SK-N-MC (cell line): ENCODE results near the gene DENND1C.
"Not testable (repeated sequence)": the region's sequence is repeated elsewhere in the genome, so short reads cannot be mapped to it uniquely, and the experiment has no call there.

ENCODE experiments used
- DNase-seq: peaks from one replicate; pipeline ENCODE4 v3.0.0-alpha.2; 2011; ENCODE audit warnings: low read depth, low spot score
- H3K27ac ChIP-seq: fragments of 200-600 bp; sonication (generic); 2 replicates; pipeline ENCODE4 v1.5.1; 2016; ENCODE audit warnings: mixed run types
- H3K36me3 ChIP-seq: fragments of 200-600 bp; sonication (generic); 2 replicates; pipeline ENCODE4 v1.6.1; 2017; ENCODE audit warnings: antibody characterized with exemption, low read length, mixed read lengths; ENCODE audit not compliant: insufficient read depth
- H3K4me3 ChIP-seq: fragments of 200-600 bp; sonication (generic); 2 replicates; pipeline ENCODE4 v1.5.1; 2016
- H3K9ac ChIP-seq: fragments of 200-600 bp; sonication (generic); 2 replicates; pipeline ENCODE4 v1.8.0; 2017; ENCODE audit warnings: mixed run types, mixed read lengths; ENCODE audit not compliant: insufficient read length
- H3K9me3 ChIP-seq: fragments of 200-600 bp; sonication (generic); 2 replicates; pipeline ENCODE4 v1.6.1; 2017; ENCODE audit warnings: low read depth, mild to moderate bottlenecking, antibody characterized with exemption, low read length, moderate library complexity, mixed read lengths
- EZH2 ChIP-seq: fragments of 200-600 bp; sonication (generic); IDR thresholded peaks from one replicate; pipeline ENCODE4 v1.6.1; 2017; ENCODE audit warnings: antibody characterized with exemption
- FOXP2 ChIP-seq: optimal IDR thresholded peaks from 2 replicates; pipeline ENCODE3; 2011; ENCODE audit warnings: mild to moderate bottlenecking, moderate library complexity; ENCODE audit not compliant: insufficient read depth; ENCODE audit errors: extremely low read length, control extremely low read depth
- POLR2AphosphoS5 ChIP-seq: IDR thresholded peaks from 2 replicates; pipeline ENCODE4 v1.6.1; 2012; ENCODE audit warnings: mild to moderate bottlenecking, low read depth, low read length, borderline replicate concordance

Gene DENND1C

DNA sequence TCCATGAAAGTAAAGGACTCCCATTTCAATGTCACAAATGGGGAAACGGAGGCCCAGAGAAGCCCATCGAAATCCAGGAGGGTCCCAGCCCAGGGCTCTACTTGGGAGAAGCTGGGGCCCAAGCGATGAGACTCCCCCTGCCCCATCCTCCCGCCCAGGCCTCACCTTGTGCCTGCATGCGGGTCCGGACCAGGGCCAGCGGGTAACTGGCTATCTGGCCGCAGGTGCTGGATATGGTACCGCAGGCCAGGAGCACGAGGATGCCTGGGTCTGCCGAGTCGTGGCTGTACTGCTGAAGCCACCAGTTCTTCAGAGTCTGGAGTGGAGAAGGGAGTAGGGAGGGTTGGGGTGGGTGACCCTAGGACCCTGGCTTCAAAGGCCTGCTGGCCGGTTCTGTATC lies 37.6 kb downstream of the DENND1C start:
- H3K9ac ChIP-seq, result no peak overlapping the region
- no peak for TF ChIP-seq FOXP2
- no peak for TF ChIP-seq EZH2
- TF ChIP-seq POLR2AphosphoS5, result no peak
- no peaks in the 10 kb centered on the region for H3K9me3 ChIP-seq
- no peak for DNase-seq
- H3K27ac ChIP-seq, result no peak overlapping the region
- H3K36me3 ChIP-seq, result no peaks in the 10 kb centered on the region
- H3K4me3 ChIP-seq, result no peak overlapping the region

DNA sequence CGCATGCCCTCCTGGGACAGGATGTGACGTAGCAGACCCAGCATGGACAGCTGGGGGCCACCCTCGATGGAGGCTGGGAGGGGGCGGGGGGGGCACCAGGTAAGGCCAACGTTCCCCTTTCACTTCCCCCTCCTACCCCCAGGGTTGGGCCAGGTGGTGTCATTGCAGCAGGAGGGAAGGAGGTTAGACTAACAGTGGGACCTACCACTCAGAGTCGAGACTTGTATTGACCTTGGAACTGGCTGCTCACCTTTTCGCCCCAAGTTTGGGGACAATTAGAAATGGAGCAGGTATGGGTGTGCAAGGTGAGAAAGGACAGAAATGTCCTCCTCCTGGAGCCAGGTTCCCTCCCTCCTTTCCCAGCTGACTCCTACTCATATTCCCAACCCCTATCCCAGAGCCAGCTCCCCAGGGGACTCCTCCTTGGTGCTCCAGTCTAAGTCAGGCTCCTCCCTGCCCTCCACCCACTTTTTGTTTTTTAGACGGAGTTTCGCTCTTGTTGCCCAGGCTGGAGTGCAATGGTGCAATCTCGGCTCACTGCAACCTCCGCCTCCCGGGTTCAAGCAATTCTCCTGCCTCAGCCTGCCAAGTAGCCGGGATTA lies 39.4 kb downstream of the DENND1C start:
- Histone ChIP-seq H3K36me3 (no peaks in the 10 kb centered on the region), H3K27ac (no peak overlapping the region), H3K4me3 (no peak overlapping the region), H3K9me3 (no peaks in the 10 kb centered on the region), H3K9ac (no peak overlapping the region)
- no peak for TF ChIP-seq EZH2
- TF ChIP-seq POLR2AphosphoS5, result no peak
- TF ChIP-seq FOXP2, result no peak
- no peak for DNase-seq

DNA sequence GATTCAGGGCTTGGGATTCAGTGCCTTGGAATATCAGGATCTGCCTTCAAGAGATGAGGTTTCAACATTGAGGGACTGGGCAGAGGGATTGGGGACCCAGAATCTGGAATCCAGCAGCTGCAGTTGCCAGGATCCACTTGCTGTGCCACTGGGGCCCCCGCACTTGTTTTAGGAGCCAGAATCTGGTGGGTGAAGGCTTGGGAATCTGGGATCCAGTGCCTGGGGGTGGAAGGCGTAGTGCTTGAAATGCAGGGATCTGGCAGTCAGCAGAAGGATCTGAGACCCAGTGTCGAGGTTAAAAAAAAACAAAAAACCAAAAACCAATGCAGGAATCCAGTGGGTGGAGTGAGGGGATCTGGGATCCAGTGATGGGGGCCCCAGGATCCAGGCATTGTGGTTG lies 40.7 kb downstream of the DENND1C start:
- no peak overlapping the region for H3K9ac ChIP-seq
- H3K9me3 ChIP-seq, result no peaks in the 10 kb centered on the region
- DNase-seq, result no peak
- TF ChIP-seq EZH2 (no peak), FOXP2 (no peak), POLR2AphosphoS5 (no peak)
- no peaks in the 10 kb centered on the region for H3K36me3 ChIP-seq
- H3K27ac ChIP-seq, result no peak overlapping the region
- no peak overlapping the region for H3K4me3 ChIP-seq

DNA sequence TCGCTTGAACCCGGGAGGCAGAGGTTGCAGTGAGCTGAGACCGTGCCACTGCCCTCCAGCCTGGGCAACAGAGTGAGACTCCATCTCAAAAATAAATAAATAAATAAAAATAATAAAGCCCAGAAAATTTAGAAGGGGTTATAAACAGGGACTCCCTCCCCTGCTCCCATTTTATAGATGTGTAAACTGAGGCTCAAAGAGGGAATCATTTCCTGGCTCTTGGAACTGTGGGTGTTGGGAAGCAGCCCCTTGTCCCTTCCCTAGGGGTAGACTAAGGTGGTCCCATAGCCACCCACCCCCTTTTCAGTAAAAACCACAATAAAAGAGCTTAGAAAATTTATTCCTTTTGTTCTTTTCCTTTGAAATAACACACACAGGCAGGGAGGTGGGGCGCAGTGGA lies 41.8 kb downstream of the DENND1C start:
- Histone ChIP-seq H3K9ac (no peak overlapping the region), H3K9me3 (no peaks in the 10 kb centered on the region), H3K36me3 (no peaks in the 10 kb centered on the region), H3K27ac (no peak overlapping the region), H3K4me3 (no peak overlapping the region)
- no peak for DNase-seq
- TF ChIP-seq FOXP2, result no peak
- no peak for TF ChIP-seq EZH2
- no peak for TF ChIP-seq POLR2AphosphoS5

DNA sequence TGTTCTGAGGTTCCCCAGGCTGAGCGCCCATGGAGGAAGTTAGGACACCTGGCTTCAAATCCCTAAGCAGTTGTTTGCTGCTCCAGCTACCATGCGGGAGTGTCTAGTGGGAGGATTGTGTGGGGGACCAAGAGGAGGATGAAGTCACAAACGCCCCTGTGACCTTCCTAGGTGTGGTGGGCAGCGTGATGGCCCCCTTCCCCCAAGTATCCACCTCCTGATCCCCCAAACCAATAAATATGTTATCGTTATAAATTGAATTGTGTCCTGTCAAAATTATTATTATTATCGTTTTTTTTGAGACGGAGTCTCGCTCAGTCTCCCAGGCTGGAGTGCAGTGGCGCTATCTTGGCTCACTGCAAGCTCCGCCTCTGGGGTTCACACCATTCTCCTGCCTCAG lies 47.9 kb downstream of the DENND1C start, which contains the start of gene SLC25A41:
TSS of gene SLC25A41 (minus strand) at position 101 of the 400 bp plus-strand sequence. CDS start at position 31, 70 bp downstream.
- no peak for TF ChIP-seq EZH2
- DNase-seq, result no peak
- no peak within 1 kb of the TSS for H3K9ac ChIP-seq

DNA sequence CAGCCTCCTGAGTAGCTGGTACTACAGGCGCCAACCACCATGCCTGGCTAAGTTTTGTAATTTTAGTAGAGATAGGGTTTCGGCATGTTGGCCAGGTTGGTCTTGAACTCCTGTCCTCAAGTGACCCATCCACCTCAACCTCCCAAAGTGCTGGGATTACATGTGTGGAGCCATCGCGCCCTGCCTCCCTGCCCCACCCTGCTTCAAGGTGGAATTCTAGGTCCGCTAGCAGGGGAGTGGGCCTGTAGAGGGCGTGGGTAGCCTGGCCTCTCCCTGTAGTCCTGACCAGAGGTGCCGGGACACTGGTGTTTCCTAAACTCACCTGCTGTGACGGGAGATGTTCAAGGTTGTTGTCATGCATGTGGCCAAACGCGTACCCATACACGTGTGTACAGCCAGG lies 48.4 kb downstream of the DENND1C start:
- no peaks in the 10 kb centered on the region for H3K9me3 ChIP-seq
- H3K36me3 ChIP-seq, result no peaks in the 10 kb centered on the region
- no peak overlapping the region for H3K4me3 ChIP-seq
- no peak overlapping the region for H3K27ac ChIP-seq
- no peak for DNase-seq
- H3K9ac ChIP-seq, result no peak overlapping the region
- TF ChIP-seq POLR2AphosphoS5, result no peak
- TF ChIP-seq FOXP2, result no peak
- no peak for TF ChIP-seq EZH2

More for the DNA sequence above, 47.9 kb downstream of the DENND1C start, which contains the start of gene SLC25A41:
- Histone ChIP-seq H3K36me3 (no peaks in the 10 kb centered on the region), H3K27ac (no peak within 1 kb of the TSS), H3K9me3 (no peaks in the 10 kb centered on the region), H3K4me3 (no peak within 1 kb of the TSS)

DNA sequence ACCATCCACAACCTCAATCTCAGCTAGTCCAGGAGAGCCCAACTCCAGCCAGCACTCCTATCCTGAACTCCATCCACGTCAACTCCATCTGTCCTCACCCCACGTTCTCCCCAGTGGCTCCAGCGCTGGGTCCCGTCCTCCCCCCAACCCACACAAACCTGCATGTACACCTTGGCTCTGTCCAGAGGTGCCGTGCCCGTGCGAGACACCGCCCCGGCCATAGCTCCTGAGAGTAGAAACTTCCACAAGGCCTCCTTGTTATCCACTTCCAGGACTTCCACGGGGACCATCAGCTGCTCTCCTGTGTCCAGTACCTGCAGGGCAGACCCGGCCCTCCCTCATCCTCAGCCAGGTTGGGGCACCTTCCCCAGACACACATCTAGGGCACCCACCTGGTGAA lies 49.7 kb downstream of the DENND1C start:
- no peak for TF ChIP-seq EZH2
- no peak for TF ChIP-seq POLR2AphosphoS5
- no peak for TF ChIP-seq FOXP2
- no peak overlapping the region for H3K27ac ChIP-seq
- no peak overlapping the region for H3K9ac ChIP-seq
- no peak for DNase-seq
- H3K9me3 ChIP-seq, result no peaks in the 10 kb centered on the region
- no peaks in the 10 kb centered on the region for H3K36me3 ChIP-seq
- H3K4me3 ChIP-seq, result no peak overlapping the region

DNA sequence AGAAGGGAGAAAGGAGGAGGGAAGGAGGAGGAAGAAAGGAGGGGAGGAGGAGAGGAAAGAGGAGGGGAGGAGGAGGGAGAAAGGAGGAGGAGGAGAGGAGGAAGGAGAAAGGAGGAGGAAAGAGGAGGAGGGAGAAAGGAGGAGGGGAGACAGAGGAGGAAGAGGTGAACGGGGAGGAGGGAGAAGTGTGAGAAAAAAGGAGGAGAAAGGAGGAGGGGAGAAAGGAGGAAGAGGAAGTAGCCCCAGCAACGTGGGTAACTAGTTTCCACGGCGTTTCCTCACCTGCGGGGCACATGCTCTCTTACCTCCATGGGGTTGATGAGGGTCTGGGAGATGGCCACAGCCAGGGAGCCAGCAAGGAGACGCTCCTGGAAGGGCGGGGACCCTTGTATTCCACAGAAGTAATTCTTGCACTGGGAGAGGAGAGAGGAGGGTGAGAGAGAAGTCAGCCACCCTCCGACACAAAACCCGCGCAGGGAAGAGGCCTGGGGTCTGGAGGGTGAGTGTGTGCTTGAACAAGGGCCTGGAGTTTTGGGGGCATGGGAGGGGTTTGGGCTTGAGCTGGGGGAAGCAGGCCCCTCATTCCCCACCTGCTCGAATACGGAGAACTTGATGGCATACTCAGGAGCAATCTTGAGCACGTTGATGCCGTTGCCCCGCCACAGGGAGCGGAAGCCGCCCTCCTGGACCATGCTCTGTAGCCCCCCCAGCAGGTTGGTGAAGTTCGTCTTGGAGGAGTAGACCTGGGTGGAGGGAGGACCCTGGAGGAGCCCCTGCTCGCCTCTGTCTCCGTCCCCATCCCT lies 52.0 kb downstream of the DENND1C start:
- TF ChIP-seq POLR2AphosphoS5 (no peak), EZH2 (no peak), FOXP2 (no peak)
- DNase-seq, result no peak
- Histone ChIP-seq H3K9me3 (no peaks in the 10 kb centered on the region), H3K4me3 (no peak overlapping the region), H3K9ac (no peak overlapping the region), H3K27ac (no peak overlapping the region), H3K36me3 (no peaks in the 10 kb centered on the region)

DNA sequence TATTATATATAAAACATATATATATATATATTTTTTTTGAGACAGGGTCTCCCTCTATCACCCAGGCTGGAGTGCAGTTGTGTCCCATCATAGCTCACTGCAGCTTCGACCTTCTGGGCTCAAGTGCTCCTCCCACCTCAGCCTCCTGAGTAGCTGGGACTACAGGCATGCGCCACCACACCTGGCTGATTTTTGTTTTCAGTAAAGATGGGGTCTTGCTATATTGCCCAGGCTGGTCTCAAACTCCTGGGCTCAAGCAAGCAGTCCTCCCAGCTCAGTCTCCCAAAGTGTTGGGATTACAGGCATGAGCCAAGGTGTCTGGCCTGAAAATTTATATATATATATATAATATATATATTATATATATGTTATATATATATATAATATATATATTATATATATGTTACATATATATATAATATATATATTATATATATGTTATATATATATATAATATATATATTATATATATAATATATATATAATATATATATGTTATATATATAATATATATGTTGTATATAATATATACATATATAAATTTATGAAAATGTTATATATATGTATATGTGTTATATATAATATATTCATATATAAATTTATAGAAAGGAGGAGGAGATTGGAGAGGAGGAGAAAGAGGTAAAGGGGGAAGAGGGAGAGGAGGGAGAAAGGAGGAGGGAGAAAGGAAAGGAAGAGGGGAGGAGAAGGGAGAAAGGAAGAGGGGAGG lies 52.7 kb downstream of the DENND1C start:
- H3K4me3 ChIP-seq, H3K9ac ChIP-seq, H3K27ac ChIP-seq, DNase-seq, H3K9me3 ChIP-seq, H3K36me3 ChIP-seq: not testable (repeated sequence)
